GM21723 (cell line): ENCODE results near the gene ZFAND5.

Experiments
- ATAC-seq: cut with Tn5 transposase; IDR thresholded peaks from one replicate; pipeline ENCODE4 v1.9.1; 2021; ENCODE audit warnings: mild to moderate bottlenecking, moderate library complexity; ENCODE audit not compliant: unreplicated experiment

ZFAND5 gene

DNA sequence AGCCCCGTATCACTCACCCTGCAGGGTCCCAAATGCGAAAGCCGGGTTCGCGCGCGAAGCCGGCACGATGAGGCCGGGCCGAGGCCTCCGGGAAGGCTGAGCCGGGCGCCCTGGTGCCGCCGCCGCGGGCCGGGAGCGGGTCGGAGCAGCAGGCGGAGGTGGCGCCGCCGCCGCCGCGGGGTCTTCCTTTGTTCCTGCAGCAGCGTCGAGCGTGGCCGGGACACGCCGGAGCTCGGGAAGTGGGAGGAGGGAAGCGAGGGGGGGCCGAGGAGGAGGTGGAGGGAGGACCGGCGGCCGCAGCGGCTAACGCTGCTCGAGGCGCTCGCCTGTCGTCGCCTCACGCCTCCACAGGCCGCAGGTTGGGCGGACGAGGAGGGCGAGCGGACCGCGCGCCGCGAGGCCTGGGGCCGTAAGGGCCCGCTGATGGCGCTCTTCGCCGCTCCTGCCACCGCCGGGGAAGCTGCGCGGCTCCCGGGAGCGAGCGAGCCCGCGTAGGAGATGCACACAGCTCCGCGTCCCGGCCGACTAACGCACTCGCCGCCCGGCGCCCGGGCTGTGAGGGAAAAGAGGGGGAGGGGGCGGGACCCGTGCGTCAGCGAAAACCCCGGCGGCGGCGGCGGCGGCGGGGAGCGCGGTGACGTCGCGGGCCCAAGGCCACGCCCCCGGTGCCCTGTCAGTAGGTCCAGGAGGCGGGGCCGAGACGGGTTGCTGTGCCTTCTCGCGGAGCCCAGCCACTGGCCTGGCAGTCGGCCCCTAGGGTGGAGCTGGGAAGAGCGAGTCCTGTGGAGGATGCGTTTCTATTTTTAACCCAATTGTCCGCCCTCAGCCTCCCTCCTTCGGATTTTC is at the start of gene ZFAND5:
Gene ZFAND5, minus strand, starts transcription at position 530 of the 846 bp plus-strand sequence. CDS start 4,430 bp downstream, outside the sequence.
- ATAC-seq = peak; percentile 84

DNA sequence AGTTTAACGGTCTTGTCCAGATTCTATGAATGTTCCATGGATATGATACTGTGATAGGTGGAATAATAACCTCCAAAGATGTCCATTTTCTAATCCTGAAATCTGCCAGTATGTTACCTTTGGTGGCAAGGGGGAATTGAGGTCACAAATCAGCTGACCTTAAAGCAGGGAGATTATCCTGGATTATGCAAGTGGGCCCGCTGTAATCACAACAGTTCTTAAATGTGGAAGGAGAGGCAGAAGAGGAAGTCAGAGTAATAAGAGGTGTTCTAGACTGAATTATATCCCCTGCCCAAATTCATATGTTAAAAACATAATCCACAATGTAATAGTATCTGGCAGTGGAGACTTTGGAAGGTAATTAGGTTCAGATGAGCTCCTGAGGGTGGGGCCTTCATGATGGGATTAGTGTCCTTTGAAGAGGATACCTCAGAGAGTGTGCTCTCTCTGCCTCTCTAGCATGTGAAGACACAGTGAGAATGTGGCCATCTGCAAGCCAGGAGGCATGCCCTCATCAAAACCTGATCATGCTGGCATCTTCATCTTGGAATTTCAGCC is 47.6 kb upstream of the ZFAND5 start:
- no peak for ATAC-seq

- no peak for ATAC-seq
Measured at GRCh38 chr9:72410214-72410613, 45.2 kb upstream of the ZFAND5 start.

DNA sequence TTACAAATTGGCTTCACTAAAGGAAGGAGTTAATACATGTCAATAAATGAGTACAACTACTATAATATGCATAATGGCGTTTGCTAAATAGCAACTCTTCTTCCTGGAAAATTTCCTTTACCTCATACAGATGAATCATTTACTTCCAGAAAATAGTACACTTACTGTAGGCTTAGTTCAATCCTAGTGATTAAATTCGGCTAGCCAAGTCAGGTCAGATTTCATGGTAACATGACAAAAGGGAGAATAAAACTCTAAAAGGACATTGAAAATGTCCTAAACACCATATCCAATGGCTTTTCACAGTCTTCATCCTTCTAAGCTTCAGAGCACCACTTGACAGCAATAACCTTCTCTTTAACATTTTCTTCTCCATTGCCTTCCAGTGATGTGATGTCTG is 42.1 kb upstream of the ZFAND5 start:
- no peak for ATAC-seq

DNA sequence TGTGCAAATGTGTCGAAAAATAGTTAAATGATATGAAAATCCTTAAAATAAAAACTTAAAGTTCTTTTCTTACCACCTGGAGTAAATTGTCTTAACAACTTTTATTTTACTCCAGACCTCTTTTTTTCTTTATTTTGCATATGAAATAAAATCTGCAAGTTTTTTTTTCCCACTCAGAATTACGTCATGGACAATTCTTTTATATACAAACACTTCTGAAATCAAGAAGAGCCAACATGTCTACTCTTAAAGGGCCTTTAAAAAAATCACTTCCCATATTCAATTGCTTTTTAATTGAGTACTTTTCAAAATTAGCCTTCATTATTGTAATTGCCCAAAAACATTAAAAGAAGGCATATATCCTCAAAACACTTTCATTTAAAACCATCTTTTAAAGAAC is 37.7 kb upstream of the ZFAND5 start:
- ATAC-seq = no peak

DNA sequence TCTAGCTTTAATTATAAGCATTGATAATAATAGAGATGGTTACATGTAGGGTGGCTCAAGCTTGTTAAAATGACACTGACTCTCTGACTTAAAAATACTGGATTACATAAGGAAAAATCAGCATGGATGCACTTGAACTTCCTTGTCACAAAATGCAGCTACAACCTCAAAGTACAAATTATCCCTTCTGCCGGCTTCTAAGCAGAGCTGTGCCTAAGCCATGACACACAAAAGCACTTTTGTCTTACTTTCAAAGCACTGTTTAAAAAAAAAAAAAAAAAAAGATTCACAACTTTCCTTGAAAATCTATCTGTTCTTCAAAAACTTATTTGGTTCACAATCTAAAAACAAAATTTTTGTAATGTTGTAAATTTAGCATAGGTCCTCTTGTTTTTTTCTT is 36.4 kb upstream of the ZFAND5 start:
- ATAC-seq = no peak

DNA sequence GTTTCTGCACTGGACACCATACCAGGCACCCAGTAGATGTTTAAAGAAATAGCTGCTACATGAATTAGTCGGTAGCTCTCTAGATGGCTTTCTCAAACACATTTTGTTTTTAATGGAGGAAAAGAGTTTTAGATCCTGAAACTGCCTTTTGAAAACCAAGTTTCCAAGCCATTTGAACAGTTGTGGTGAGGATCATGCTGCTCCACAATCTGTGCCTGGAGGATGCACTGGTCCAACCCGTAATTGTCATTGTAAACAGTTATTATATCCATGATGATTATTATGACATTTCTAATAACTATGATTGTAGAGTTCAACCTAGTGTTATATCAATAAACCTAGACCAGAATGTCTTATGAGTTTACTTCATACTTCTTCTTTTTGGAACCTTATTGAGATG is 35.9 kb upstream of the ZFAND5 start:
- no peak for ATAC-seq

DNA sequence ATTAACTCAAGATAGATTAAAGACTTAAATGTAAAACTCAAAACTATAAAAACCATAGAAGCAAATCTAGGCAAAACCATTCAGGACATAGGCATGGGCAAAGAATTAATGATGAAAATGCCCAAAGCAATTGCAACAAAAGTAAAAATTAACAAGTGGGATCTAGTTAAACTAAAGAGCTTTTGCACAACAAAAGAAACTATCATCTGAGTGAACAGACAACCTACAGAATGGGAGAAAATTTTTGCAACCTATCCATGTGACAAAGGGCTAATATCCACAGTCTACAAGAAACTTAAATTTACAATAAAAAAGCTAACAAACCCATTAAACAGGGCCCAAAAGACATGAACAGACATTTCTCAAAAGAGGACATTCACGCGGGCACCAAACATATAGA is 34.4 kb upstream of the ZFAND5 start:
- ATAC-seq = no peak

- ATAC-seq = no peak
Measured at GRCh38 chr9:72396247-72397091, 31.5 kb upstream of the ZFAND5 start.

- ATAC-seq = no peak
Measured at GRCh38 chr9:72394066-72394465, 29.1 kb upstream of the ZFAND5 start.

DNA sequence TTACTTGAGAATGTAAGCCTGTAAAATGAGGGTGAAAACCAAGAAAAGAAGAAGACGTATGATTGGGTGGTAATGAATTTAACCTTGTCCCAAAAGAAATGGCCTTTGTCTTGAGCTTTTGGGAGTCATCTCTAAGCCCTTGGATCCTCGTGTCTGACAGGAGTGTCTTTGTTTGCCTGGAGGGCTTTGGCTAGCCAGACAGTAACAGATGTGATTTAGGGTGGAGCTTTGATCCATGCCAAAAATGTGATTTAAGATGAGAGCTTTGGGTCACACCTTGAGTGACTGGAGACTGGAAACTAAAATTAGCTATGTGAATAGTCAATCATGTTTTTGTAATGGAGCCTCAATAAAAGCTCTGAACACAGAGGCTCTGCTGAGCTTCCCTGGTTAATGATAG is 25.9 kb upstream of the ZFAND5 start:
- ATAC-seq = no peak

- no peak for ATAC-seq
Measured at GRCh38 chr9:72386186-72386585, 21.2 kb upstream of the ZFAND5 start.

DNA sequence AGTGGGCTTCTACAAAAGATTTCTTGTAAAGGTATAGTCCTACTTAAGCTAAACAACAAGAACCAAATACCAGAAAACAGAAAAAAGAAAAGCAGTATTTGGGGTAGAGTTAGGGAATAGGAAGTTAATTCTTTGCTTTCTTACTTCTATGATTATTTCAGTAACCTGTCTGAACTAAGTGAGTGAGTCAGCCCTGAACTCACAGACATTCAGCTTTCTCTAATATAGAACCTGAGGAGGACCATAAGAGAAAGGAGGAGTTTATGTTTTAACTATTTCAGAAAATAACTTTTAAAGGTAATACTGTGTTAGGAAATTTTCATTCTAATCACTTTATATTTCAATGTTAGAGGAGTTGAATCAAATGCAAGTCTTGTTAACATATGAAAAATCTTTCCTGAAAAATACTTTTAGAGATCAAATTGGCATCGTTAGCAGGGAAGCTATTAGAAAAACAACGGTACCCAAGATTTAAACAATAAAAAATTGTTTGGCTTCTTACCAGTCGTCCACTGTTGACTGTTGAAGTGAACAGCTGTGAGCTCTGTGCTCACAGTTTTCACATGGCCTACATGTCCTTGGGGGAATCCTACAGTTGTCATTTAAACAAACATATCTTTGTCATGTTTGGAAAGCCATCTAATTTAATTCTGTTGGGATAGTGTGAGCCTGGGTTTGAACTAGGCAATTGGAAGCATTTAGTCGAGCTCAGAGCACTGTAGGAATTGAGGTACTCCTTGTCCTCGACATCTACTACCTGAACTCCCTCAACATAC is 19.9 kb upstream of the ZFAND5 start:
- no peak for ATAC-seq

GRCh38 chr9:72383978-72384709 is 19.1 kb upstream of the ZFAND5 start:
- no peak for ATAC-seq

- ATAC-seq = no peak
Measured at GRCh38 chr9:72382405-72382804, 17.4 kb upstream of the ZFAND5 start.

DNA sequence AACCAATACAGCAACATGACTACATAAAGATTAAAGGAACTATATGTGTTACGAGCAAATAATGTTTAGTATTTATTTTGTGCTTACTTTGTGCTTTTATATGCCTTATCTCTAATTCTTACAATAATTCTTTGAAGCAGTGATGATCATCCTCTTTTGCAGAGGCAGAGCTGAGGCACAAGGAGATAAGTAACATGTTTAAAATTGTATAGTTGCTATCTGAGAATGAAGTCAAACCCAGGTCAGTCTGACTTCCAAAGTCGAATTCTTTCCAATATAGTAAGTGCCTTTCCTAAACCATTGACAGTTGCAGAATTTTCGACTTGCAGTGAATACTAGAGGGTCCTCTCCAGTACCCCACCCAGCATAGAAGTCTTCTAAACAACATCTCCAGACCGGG is 12.0 kb upstream of the ZFAND5 start:
- ATAC-seq = no peak

DNA sequence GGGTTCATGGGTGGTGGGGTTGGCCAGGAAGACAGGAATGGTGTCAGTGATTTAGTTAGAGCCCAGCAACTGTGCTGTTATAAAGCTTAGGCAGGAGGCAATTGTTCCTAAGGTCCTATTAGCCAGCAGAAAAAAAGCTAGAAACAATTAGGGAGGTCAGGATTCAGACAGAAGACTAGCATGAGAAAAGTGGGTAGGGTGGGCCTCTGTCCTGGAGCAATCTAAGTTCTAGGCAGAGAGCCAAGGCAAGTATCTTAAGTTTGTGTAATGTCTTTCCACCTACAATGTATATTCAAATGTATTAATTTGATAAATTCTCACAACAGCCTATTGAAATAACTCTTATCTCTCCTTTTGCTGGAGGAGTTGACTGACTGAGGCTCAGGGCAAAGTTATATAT is 6.1 kb upstream of the ZFAND5 start:
- ATAC-seq = no peak

DNA sequence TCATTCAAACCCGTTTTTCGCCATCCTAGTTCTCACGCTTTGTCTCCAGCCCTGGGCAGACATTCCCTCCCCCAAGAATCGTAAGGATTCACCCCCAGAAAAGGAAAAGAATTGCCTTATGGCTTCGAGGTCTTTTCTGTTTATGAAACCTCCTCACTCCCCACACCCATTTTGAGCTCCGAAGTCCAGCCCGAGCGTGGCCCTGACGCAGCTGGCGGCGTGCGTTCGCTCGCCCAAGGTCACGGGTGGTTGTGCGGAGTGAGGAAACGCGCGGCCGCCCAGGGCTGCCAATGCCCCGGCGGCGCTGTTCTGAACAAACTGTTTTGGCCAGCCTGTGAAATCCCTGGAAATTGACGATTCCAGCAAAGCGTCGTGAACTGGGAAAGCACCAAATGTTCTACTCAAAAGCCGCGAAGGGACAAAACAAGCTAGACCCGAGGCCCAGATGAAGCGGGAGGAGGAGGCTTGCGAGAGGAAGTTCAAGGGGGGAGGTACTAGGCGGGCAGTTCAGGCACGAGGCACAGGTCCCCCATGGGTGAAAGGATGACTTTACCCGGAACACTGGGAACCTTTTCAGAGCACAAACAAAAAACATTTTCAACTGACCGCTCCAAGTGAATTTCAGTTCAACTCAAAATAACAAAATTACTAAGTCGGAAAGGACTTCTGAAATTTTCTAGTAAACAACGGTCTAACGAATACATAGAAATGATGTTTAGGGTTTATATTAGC is 683 bp upstream of the ZFAND5 start:
- peak; percentile 41 for ATAC-seq

DNA sequence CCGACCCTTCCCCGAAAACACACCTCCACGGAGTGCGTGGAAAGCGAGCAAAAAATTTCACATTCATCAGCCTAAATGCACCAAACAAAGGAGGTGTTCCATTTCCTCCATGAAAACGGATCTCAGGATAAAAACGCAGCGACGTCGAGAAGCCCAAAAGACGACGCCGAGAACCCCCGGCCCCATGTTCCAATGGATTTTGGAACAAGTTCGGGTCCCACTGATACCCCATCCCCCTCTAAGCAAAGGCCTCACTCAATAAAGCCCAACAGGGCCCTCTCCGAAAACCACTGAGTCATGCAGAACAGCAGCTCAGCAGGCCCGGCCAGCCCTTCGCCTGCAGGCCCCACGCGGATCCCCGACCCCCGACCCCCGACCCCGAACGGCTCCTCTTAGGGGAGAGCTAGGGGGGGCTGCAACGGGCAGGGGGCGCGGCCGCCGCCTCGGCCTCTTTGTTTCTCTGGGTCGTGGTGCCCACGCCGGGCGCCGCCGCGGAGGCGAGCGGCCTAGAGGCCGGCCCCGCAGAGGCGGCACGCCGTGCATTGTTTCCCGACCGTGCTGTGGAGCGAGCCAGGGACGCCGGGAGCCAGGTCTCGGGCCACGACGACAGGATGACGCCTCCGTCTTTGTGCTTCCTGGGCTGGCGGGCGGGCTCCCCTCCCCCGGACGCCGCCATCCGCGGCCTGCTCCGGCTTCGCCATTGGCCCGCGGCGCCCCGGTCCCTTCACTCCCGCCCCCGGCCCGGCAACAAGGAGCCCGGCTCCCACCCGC is 915 bp downstream of the ZFAND5 start:
- ATAC-seq = peak; percentile 44
